ENCODE results near the gene MXD4. TPM values are rescaled to one million over a fixed set of nuclear protein-coding genes. Genes with fewer than 3 reads are reported as not detected.
A peak's percentile ranks its signal among the peaks of the same experiment; 100 is the strongest.

MXD4 gene
- total RNA-seq, 1 experiment from 2014 or later: 9.1 TPM

- H3K9me3 ChIP-seq (ENCODE audit: low read depth, low read length, poor library complexity, severe bottlenecking): no peaks in the 10 kb centered on the region
- intact Hi-C loops (cut with micrococcal nuclease; ENCODE audit: unreplicated experiment): no loop called here
- ChIA-PET POLR2A (ENCODE audit: low non-redundant PET) (no interaction called here), CTCF (no interaction called here)
- H3K27me3 ChIP-seq (replicated peaks; ENCODE audit: insufficient read depth, low read depth, low read length, poor library complexity): no peaks in the 10 kb centered on the region
- peaks cover 20% of the 10 kb centered on the region for H3K4me1 ChIP-seq (ENCODE audit: insufficient read depth, low read length, poor library complexity, severe bottlenecking)
- no peak overlapping the region for H3K4me3 ChIP-seq (ENCODE audit: low read depth, low read length, poor library complexity, severe bottlenecking)
- no peak for DNase-seq (ENCODE audit: low spot score)
- TF ChIP-seq, protein P1, sequence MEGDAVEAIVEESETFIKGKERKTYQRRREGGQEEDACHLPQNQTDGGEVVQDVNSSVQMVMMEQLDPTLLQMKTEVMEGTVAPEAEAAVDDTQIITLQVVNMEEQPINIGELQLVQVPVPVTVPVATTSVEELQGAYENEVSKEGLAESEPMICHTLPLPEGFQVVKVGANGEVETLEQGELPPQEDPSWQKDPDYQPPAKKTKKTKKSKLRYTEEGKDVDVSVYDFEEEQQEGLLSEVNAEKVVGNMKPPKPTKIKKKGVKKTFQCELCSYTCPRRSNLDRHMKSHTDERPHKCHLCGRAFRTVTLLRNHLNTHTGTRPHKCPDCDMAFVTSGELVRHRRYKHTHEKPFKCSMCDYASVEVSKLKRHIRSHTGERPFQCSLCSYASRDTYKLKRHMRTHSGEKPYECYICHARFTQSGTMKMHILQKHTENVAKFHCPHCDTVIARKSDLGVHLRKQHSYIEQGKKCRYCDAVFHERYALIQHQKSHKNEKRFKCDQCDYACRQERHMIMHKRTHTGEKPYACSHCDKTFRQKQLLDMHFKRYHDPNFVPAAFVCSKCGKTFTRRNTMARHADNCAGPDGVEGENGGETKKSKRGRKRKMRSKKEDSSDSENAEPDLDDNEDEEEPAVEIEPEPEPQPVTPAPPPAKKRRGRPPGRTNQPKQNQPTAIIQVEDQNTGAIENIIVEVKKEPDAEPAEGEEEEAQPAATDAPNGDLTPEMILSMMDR (conservative IDR thresholded peaks at IDR 0.05; ENCODE audit: low read depth, low read length): no peak
- no peak for TF ChIP-seq EZH2 (IDR thresholded peaks at IDR 0.05; ENCODE audit: borderline replicate concordance, low read depth, low read length, poor library complexity, severe bottlenecking)
- no peaks in the 10 kb centered on the region for H3K36me3 ChIP-seq (ENCODE audit: insufficient read depth, low read length, poor library complexity, severe bottlenecking)
- no TSS peak for BruUV-seq (replicated peaks)
- no peak overlapping the region for H3K27ac ChIP-seq (ENCODE audit: low read depth, low read length, poor library complexity, severe bottlenecking)
Observed at GRCh38 chr4:2257361-2258081, 4.4 kb downstream of the MXD4 start.

- CTCF ChIA-PET: no interaction called here
- no peaks in the 10 kb centered on the region for H3K36me3 ChIP-seq (ENCODE audit: insufficient read depth, low read length, poor library complexity, severe bottlenecking)
Observed at GRCh38 chr4:2256781-2257191, 5.1 kb downstream of the MXD4 start.

DNA sequence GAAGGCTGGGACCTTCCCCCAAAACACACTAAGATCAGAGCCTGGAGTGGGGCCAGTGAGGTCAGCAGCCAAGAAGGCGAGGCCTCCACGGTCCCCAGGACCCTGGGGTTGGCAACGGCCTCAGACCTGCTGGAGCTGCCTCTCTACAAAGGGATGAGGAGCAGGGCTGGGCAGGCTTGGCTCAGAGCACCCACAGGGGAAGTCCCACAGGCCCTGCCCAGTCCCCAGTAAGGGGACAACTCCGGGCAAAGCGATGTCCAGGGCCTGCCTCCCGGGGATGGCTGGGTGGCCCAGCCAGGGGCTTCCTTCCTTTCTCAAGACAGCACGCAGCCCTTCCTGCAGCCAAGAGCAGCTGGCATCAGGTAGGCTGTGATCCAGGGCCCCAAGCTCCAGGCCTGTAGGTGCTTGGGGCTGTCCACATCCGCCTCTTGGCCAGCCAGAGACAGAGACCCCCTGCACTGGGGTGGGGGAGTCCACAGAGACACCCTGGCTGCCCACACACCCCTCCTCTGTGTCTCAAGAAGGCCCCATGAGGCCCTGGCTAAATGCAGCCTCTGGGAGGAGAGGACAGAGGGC, 5.7 kb downstream of the MXD4 start:
- CTCF ChIA-PET: no interaction called here
- no peak for TF ChIP-seq EZH2 (IDR thresholded peaks at IDR 0.05; ENCODE audit: borderline replicate concordance, low read depth, low read length, poor library complexity, severe bottlenecking)
- TF ChIP-seq, protein P1 (conservative IDR thresholded peaks at IDR 0.05; ENCODE audit: low read depth, low read length): no peak

More at GRCh38 chr4:2256781-2257191, 5.1 kb downstream of the MXD4 start:
- H3K4me3 ChIP-seq (ENCODE audit: low read depth, low read length, poor library complexity, severe bottlenecking): no peak overlapping the region
- DNase-seq (ENCODE audit: low spot score): no peak
- H3K27me3 ChIP-seq (replicated peaks; ENCODE audit: insufficient read depth, low read depth, low read length, poor library complexity): no peaks in the 10 kb centered on the region
- H3K4me1 ChIP-seq (ENCODE audit: insufficient read depth, low read length, poor library complexity, severe bottlenecking): peaks cover 20% of the 10 kb centered on the region
- H3K27ac ChIP-seq (ENCODE audit: low read depth, low read length, poor library complexity, severe bottlenecking): no peak overlapping the region
- no peak for TF ChIP-seq EZH2 (IDR thresholded peaks at IDR 0.05; ENCODE audit: borderline replicate concordance, low read depth, low read length, poor library complexity, severe bottlenecking)
- TF ChIP-seq, protein P1 (conservative IDR thresholded peaks at IDR 0.05; ENCODE audit: low read depth, low read length): no peak
- POLR2A ChIA-PET (ENCODE audit: low non-redundant PET): no interaction called here
- no peaks in the 10 kb centered on the region for H3K9me3 ChIP-seq (ENCODE audit: low read depth, low read length, poor library complexity, severe bottlenecking)
- intact Hi-C loops (cut with micrococcal nuclease; ENCODE audit: unreplicated experiment): no loop called here
- BruUV-seq (replicated peaks): no TSS peak

More for the DNA sequence above, 5.7 kb downstream of the MXD4 start:
- no peaks in the 10 kb centered on the region for H3K9me3 ChIP-seq (ENCODE audit: low read depth, low read length, poor library complexity, severe bottlenecking)
- H3K27ac ChIP-seq (ENCODE audit: low read depth, low read length, poor library complexity, severe bottlenecking): peak overlapping the region; percentile 44
- H3K4me1 ChIP-seq (ENCODE audit: insufficient read depth, low read length, poor library complexity, severe bottlenecking): peaks cover 20% of the 10 kb centered on the region
- intact Hi-C loops (cut with micrococcal nuclease; ENCODE audit: unreplicated experiment): no loop called here
- H3K27me3 ChIP-seq (replicated peaks; ENCODE audit: insufficient read depth, low read depth, low read length, poor library complexity): no peaks in the 10 kb centered on the region
- POLR2A ChIA-PET (ENCODE audit: low non-redundant PET): no interaction called here
- no TSS peak for BruUV-seq (replicated peaks)
- no peaks in the 10 kb centered on the region for H3K36me3 ChIP-seq (ENCODE audit: insufficient read depth, low read length, poor library complexity, severe bottlenecking)
- no peak for DNase-seq (ENCODE audit: low spot score)
- no peak overlapping the region for H3K4me3 ChIP-seq (ENCODE audit: low read depth, low read length, poor library complexity, severe bottlenecking)
